Measurements from ENCODE around the gene CTRB1.

GRCh38 chr16:75237398-75238131 is 18.8 kb downstream of the CTRB1 start:
- no peak for TF ChIP-seq CTCF (conservative IDR thresholded peaks at IDR 0.05; ENCODE audit: low read depth, low read length)
- no peak for TF ChIP-seq EZH2 (IDR thresholded peaks at IDR 0.05; ENCODE audit: borderline replicate concordance, low read depth, low read length, poor library complexity, severe bottlenecking)
